Adrenal gland (tissue), 12 donors: ENCODE data around the gene PPIL1. TPM values are rescaled to one million over a fixed set of nuclear protein-coding genes. Genes with fewer than 3 reads are reported as not detected.

ENCODE experiments used
- DNase-seq, 7 donors: peaks; one replicate each; pipeline ENCODE4 v3.0.0-alpha.2; 2019 to 2020
- H3K27ac ChIP-seq, 5 donors: fragments of 200-600 bp; sonication (generic) in 4 of 5; 1 replicate in 3 of 5; 2 replicates in 2 of 5; pipeline versions ENCODE4 v1.5.1 to v1.8.0; 2016 to 2020; ENCODE audit warnings: mild to moderate bottlenecking in 1 of 5
- H3K27me3 ChIP-seq: fragments of 200-600 bp; 2 replicates; pipeline ENCODE4 v1.8.0; 2021
- H3K36me3 ChIP-seq, 2 donors: fragments of 200-600 bp; replicated peaks in 1 of 2; 1 replicate in 1 of 2; 2 replicates in 1 of 2; pipeline versions ENCODE4 v1.5.1 to v1.8.0; 2018 to 2022
- H3K4me1 ChIP-seq, 2 donors: fragments of 200-600 bp; replicated peaks in 1 of 2; 1 replicate in 1 of 2; 2 replicates in 1 of 2; pipeline versions ENCODE4 v1.5.1 to v1.8.0; 2018 to 2021
- H3K4me3 ChIP-seq, 4 donors: fragments of 200-600 bp; sonication (generic) in 3 of 4; one replicate each; pipeline ENCODE4 v1.5.1; 2016 to 2018
- H3K9me3 ChIP-seq, 3 donors: fragments of 200-600 bp; sonication (generic) in 1 of 3; replicated peaks in 1 of 3; 1 replicate in 2 of 3; 2 replicates in 1 of 3; pipeline versions ENCODE4 v1.5.1 to v1.8.0; 2016 to 2021
- CTCF ChIP-seq, 6 experiments: fragments of 450-650 bp in 4 of 6; fragments of 200-600 bp in 2 of 6; sonication (generic) in 1 of 6; IDR thresholded peaks; 1 replicate in 5 of 6; 2 replicates in 1 of 6; pipeline versions ENCODE4 v1.5.1 to v1.8.0; 2016 to 2021; ENCODE audit warnings: antibody characterized with exemption in 6 of 6, mild to moderate bottlenecking in 2 of 6, moderate library complexity in 1 of 6
- POLR2A ChIP-seq, 2 donors: fragments of 450-650 bp; IDR thresholded peaks; one replicate each; pipeline ENCODE4 v1.6.1; 2017; ENCODE audit warnings: antibody characterized with exemption in 2 of 2, mild to moderate bottlenecking in 2 of 2, moderate library complexity in 1 of 2
- WGBS, 4 donors: extraction: QIAGEN DNeasy Blood & Tissue Kit in 2 of 4; methylation state at CpG; one replicate each; pipeline versions ENCODE4 v1.1.5 to v1.1.7; 2013 to 2017; 5-methylcytosine and 5-hydroxymethylcytosine counted together
- intact Hi-C, 2 donors: fragments of 100-400 bp; cut with DNase I; formaldehyde crosslinking; loops; one replicate each; pipeline versions ENCODE4 v1.14.1 to v1.15.0; 2022 to 2023
- polyA plus RNA-seq, 3 donors: library from polyadenylated mRNA; stranded (reverse); fragments of 200-250 nt in 2 of 3; fragments of 350-450 nt in 1 of 3; fragmentation: Illumina TruSeq in 1 of 3; extraction: RNeasy Lipid Tissue Mini Kit (QIAGEN cat#74804) in 1 of 3; gene quantifications; one replicate each; pipeline ENCODE4 v1.2.3, GENCODE V29; 2013 to 2014
- total RNA-seq, 9 donors: library from RNA; depleted of rRNA in 4 of 9; stranded (reverse); fragments of >200 nt in 4 of 9; fragments of 120-200 nt in 1 of 9; fragmentation: NEBNext Ultra II Directional in 1 of 9; extraction: Animal tissue kit (Norgen Biotek cat#: 25700) in 1 of 9; gene quantifications; one replicate each; pipeline versions ENCODE4 v1.1.0 to v1.2.4, GENCODE V29; 2013 to 2023
- donor health status: healthy with polysubstance abuse.
- donor health status: Bipolar disorder and iron deficiency.
- donor health status: DM: yes; HTN: yes; CAD: no.
- donor health status: DM: no; HTN: no; CAD: no.
- donor health status: DM: no; HTN: no; CAD: no.
- donor health status: DM: yes; HTN: yes; CAD: no.

The PPIL1 gene
- total and polyA plus RNA-seq, 12 donors = 8.2 to 138 (median 49.9) TPM

- intact Hi-C loops = no loop called here
- no peaks in the 10 kb centered on the region for H3K36me3 ChIP-seq
- no peaks in the 10 kb centered on the region for H3K9me3 ChIP-seq
- no peaks in the 10 kb centered on the region for H3K27me3 ChIP-seq
- 79 to 89% (median 83%) methylated on average over 8 of the region's 8 CpGs for WGBS, 4 donors
- no peak for TF ChIP-seq POLR2A (IDR thresholded peaks at IDR 0.05)
- TF ChIP-seq CTCF (IDR thresholded peaks at IDR 0.05) = no peak
- H3K4me1 ChIP-seq = peaks cover 6 to 20% of the 10 kb centered on the region in 2 donors
- no peak overlapping the region for H3K4me3 ChIP-seq
- DNase-seq = no peak
- H3K27ac ChIP-seq = peak overlapping the region in 2 of 5 donors; percentile 68 to 79
These were observed 48.6 kb downstream of the PPIL1 start for GRCh38 chr6:36825994-36826393.

- no peaks in the 10 kb centered on the region for H3K9me3 ChIP-seq
- intact Hi-C loops = no loop called here
- 83 to 93% (median 90%) methylated on average over 5 to 6 of the region's 6 CpGs for WGBS, 4 donors
- TF ChIP-seq POLR2A (IDR thresholded peaks at IDR 0.05) = no peak
- TF ChIP-seq CTCF (IDR thresholded peaks at IDR 0.05) = no peak
- no peaks in the 10 kb centered on the region for H3K36me3 ChIP-seq
- no peak for DNase-seq
- H3K4me3 ChIP-seq = no peak overlapping the region
- no peak overlapping the region for H3K27ac ChIP-seq
- H3K4me1 ChIP-seq = peaks cover 6 to 16% of the 10 kb centered on the region in 2 donors
- no peaks in the 10 kb centered on the region for H3K27me3 ChIP-seq
These were observed 49.2 kb downstream of the PPIL1 start for GRCh38 chr6:36825452-36825851.

- TF ChIP-seq CTCF (IDR thresholded peaks at IDR 0.05) (no peak), POLR2A (IDR thresholded peaks at IDR 0.05) (no peak)
These were observed 50.4 kb downstream of the PPIL1 start for GRCh38 chr6:36824253-36824652.

GRCh38 chr6:36823421-36824096, 51.0 kb downstream of the PPIL1 start:
- Histone ChIP-seq H3K4me3 (no peak overlapping the region), H3K36me3 (no peaks in the 10 kb centered on the region), H3K9me3 (no peaks in the 10 kb centered on the region), H3K4me1 (peaks cover 0 to 9% of the 10 kb centered on the region in 2 donors), H3K27ac (peak overlapping the region in 1 of 5 donors; percentile 52), H3K27me3 (no peaks in the 10 kb centered on the region)
- intact Hi-C loops = no loop called here
- TF ChIP-seq POLR2A (IDR thresholded peaks at IDR 0.05) (no peak), CTCF (IDR thresholded peaks at IDR 0.05) (no peak)
- DNase-seq = no peak
- WGBS, 4 donors = 78 to 85% (median 81%) methylated on average over 11 to 12 of the region's 12 CpGs

More at GRCh38 chr6:36824253-36824652, 50.4 kb downstream of the PPIL1 start:
- H3K27ac ChIP-seq = peak overlapping the region in 2 of 5 donors; percentile 40 to 52
- H3K9me3 ChIP-seq = no peaks in the 10 kb centered on the region
- peaks cover 0 to 9% of the 10 kb centered on the region in 2 donors for H3K4me1 ChIP-seq
- no peaks in the 10 kb centered on the region for H3K27me3 ChIP-seq
- no peak overlapping the region for H3K4me3 ChIP-seq
- peak in 1 of 7 donors; percentile 14 for DNase-seq
- H3K36me3 ChIP-seq = no peaks in the 10 kb centered on the region
- intact Hi-C loops = no loop called here
- 71 to 92% (median 78%) methylated on average over 7 of the region's 7 CpGs for WGBS, 4 donors
